ENCODE data around the gene KLHDC2.
"Not testable (repeated sequence)": the region's sequence is repeated elsewhere in the genome, so short reads cannot be mapped to it uniquely, and the experiment has no call there.

Gene KLHDC2

GRCh38 chr14:49774106-49774505 is 6.2 kb downstream of the KLHDC2 start:
- DNase-seq (ENCODE audit: extremely low read depth in 1 of 2, low read depth in 1 of 2), result no peak

GRCh38 chr14:49778421-49778820 is 10.5 kb downstream of the KLHDC2 start:
- DNase-seq (ENCODE audit: extremely low read depth in 1 of 2, low read depth in 1 of 2), result no peak

- not testable (repeated sequence) for DNase-seq (ENCODE audit: extremely low read depth in 1 of 2, low read depth in 1 of 2)
These were observed 13.1 kb downstream of the KLHDC2 start for GRCh38 chr14:49781040-49781439.

- no peak for DNase-seq (ENCODE audit: extremely low read depth in 1 of 2, low read depth in 1 of 2)
These were observed 15.6 kb downstream of the KLHDC2 start for GRCh38 chr14:49783394-49784014.

GRCh38 chr14:49786315-49786714 is 18.4 kb downstream of the KLHDC2 start:
- no peak for DNase-seq (ENCODE audit: extremely low read depth in 1 of 2, low read depth in 1 of 2)

GRCh38 chr14:49792618-49793017 is 24.7 kb downstream of the KLHDC2 start:
- no peak for DNase-seq (ENCODE audit: extremely low read depth in 1 of 2, low read depth in 1 of 2)

- DNase-seq (ENCODE audit: extremely low read depth in 1 of 2, low read depth in 1 of 2), result no peak
These were observed 28.1 kb downstream of the KLHDC2 start for GRCh38 chr14:49796025-49796424.

- DNase-seq (ENCODE audit: extremely low read depth in 1 of 2, low read depth in 1 of 2), result no peak
These were observed 40.8 kb downstream of the KLHDC2 start for GRCh38 chr14:49808780-49809179.

GRCh38 chr14:49816118-49816517 is 48.2 kb downstream of the KLHDC2 start:
- DNase-seq (ENCODE audit: extremely low read depth in 1 of 2, low read depth in 1 of 2), result not testable (repeated sequence)

- no peak for DNase-seq (ENCODE audit: extremely low read depth in 1 of 2, low read depth in 1 of 2)
These were observed 48.9 kb downstream of the KLHDC2 start for GRCh38 chr14:49816844-49817243.

GRCh38 chr14:49820176-49820575 is 52.2 kb downstream of the KLHDC2 start:
- no peak for DNase-seq (ENCODE audit: extremely low read depth in 1 of 2, low read depth in 1 of 2)

- DNase-seq (ENCODE audit: extremely low read depth in 1 of 2, low read depth in 1 of 2), result no peak
These were observed 60.7 kb downstream of the KLHDC2 start for GRCh38 chr14:49828640-49829039.
